ENCODE measurements around the gene SPINT2. TPM values are rescaled to one million over a fixed set of nuclear protein-coding genes. Genes with fewer than 3 reads are reported as not detected.

The SPINT2 gene
- total RNA-seq, 4 donors from 2014 or later: 401 to 505 (median 497) TPM

DNA sequence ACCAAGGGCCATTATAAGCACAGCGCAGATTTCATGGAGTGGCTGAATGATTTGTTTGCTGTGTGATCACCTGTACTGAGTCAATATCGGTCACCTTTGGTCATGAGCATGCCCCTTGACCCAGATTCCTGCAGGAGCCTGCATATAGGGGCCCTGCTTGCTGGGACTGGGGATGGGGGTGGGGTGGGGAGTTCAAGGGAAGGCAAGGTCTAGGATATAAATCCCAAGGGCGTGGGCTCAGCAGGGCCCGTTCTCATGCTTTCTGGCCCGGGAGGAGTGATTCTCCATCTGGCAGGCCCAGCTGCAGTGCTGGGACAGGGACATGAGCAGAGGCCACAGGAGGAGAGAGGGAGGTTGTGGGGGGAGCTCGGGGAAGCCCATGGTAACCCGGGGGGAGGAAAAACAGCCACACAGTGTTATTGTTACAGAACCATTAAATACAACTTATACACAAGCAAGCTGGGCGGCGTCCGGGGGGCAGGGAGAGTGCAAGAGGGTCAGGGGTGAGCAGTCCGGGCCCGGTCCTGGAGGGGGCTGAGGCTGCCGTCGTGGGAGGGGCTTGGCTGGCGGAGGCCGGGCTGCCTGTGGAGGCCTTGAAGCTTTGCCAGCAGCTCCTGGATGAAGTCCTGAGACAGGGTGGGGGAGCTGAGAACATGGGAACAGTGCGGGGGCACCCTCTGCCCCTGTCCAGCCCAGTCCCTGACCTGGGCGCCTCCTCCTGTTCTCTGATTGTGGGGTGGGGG, 13.4 kb upstream of the SPINT2 start:
- TF ChIP-seq POLR2A (IDR thresholded peaks at IDR 0.05) (no peak), CTCF (IDR thresholded peaks at IDR 0.05) (no peak)
- WGBS, 2 donors: 28 to 37% methylated on average over 18 of the region's 18 CpGs
- intact Hi-C loops (cut with DNase I; ENCODE audit: low total_unique reads): no loop called here
- no peak overlapping the region for H3K4me3 ChIP-seq (ENCODE audit: low read depth, poor library complexity, severe bottlenecking)
- DNase-seq (ENCODE audit: low spot score in 2 of 2): no peak

- no peak overlapping the region for H3K4me3 ChIP-seq (ENCODE audit: low read depth, poor library complexity, severe bottlenecking)
- intact Hi-C loops (cut with DNase I; ENCODE audit: low total_unique reads): no loop called here
- 8 to 13% methylated on average over 10 of the region's 10 CpGs for WGBS, 2 donors
- TF ChIP-seq CTCF (IDR thresholded peaks at IDR 0.05) (no peak), POLR2A (IDR thresholded peaks at IDR 0.05) (no peak)
- DNase-seq (ENCODE audit: low spot score in 2 of 2): no peak
These were observed 12.8 kb upstream of the SPINT2 start for GRCh38 chr19:38251564-38252051.

GRCh38 chr19:38252385-38252784, 12.0 kb upstream of the SPINT2 start:
- no peak for DNase-seq (ENCODE audit: low spot score in 2 of 2)
- WGBS, 2 donors: 68 to 88% methylated on average over 5 of the region's 5 CpGs
- no peak overlapping the region for H3K4me3 ChIP-seq (ENCODE audit: low read depth, poor library complexity, severe bottlenecking)
- no peak for TF ChIP-seq POLR2A (IDR thresholded peaks at IDR 0.05)
- TF ChIP-seq CTCF (IDR thresholded peaks at IDR 0.05): no peak
- intact Hi-C loops (cut with DNase I; ENCODE audit: low total_unique reads): no loop called here

DNA sequence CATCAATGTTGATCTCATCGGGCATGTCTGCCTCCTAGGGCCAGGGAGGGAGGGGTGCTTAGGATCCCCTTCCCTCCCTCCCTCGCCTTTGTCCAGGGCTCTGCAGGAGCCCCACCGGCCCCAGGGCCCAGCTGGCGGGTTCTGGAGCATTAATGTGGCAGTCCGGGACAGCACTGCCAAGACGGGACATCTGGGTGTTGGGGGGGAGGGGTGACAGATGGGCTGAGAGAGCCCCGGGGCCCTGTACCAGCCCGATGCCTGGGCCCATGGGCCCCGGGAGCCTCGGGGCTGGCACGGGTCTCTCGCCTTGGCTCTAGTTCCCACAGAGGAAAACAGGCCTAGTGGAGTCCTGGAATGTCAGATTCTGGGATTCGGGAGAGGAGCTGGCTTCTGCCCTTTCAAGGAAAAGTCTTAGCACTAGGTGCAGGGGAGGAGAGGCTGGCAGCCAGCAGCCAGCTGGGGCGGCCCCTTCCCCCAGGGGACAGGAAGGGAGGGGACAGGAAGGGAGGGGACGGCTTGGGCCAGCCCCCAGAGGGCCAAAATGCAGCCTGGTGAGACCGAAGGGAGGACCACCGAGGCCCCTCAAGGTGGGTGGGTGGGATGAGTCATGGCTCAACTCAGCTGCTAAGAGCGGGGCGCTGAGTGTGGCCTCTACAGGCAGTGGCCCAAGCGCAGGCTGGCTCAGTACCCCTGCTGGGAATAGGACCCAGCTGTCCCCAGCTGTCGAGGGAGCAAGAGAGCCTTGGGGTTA, 11.3 kb upstream of the SPINT2 start:
- intact Hi-C loops (cut with DNase I; ENCODE audit: low total_unique reads): no loop called here
- H3K4me3 ChIP-seq (ENCODE audit: low read depth, poor library complexity, severe bottlenecking): no peak overlapping the region
- no peak for DNase-seq (ENCODE audit: low spot score in 2 of 2)
- TF ChIP-seq CTCF (IDR thresholded peaks at IDR 0.05) (no peak), POLR2A (IDR thresholded peaks at IDR 0.05) (no peak)
- 24 to 41% methylated on average over 13 to 19 of the region's 21 CpGs for WGBS, 2 donors

GRCh38 chr19:38253788-38254187, 10.6 kb upstream of the SPINT2 start:
- H3K4me3 ChIP-seq (ENCODE audit: low read depth, poor library complexity, severe bottlenecking): no peak overlapping the region
- TF ChIP-seq CTCF (IDR thresholded peaks at IDR 0.05) (no peak), POLR2A (IDR thresholded peaks at IDR 0.05) (no peak)
- DNase-seq (ENCODE audit: low spot score in 2 of 2): no peak
- intact Hi-C loops (cut with DNase I; ENCODE audit: low total_unique reads): no loop called here
- WGBS, 2 donors: 90 to 91% methylated on average over 5 of the region's 5 CpGs
